Kidney epithelial cell (primary cell): Measurements from ENCODE around the gene RGS11. TPM values are rescaled to one million over a fixed set of nuclear protein-coding genes. Genes with fewer than 3 reads are reported as not detected.

Source experiments
- DNase-seq: peaks from one replicate; pipeline ENCODE4 v3.0.0-alpha.2; 2010; ENCODE audit warnings: low read depth
- H3K27me3 ChIP-seq: 2 replicates; pipeline ENCODE4 v1.6.0; 2011; ENCODE audit warnings: low read length; ENCODE audit not compliant: control insufficient read depth, insufficient read depth
- H3K36me3 ChIP-seq: 2 replicates; pipeline ENCODE4 v1.5.1; 2011; ENCODE audit warnings: low read length; ENCODE audit not compliant: control insufficient read depth, insufficient read depth
- H3K4me3 ChIP-seq: 2 replicates; pipeline ENCODE4 v1.5.1; 2011; ENCODE audit warnings: low read depth, mild to moderate bottlenecking, control low read depth, low read length
- total RNA-seq: library from RNA; depleted of rRNA; stranded (reverse); fragments of >200 nt; gene quantifications from 2 replicates; pipeline ENCODE4 v1.2.3, GENCODE V29; 2015
- TF ChIP-seq, protein P1 (sequence below): IDR thresholded peaks from 2 replicates; pipeline ENCODE4 v1.5.1; 2011; ENCODE audit warnings: mild to moderate bottlenecking, moderate library complexity, low read length, control low read depth, inconsistent platforms; ENCODE audit not compliant: insufficient read depth, poor library complexity, severe bottlenecking

RGS11 gene
- total RNA-seq, 1 donor from 2014 or later, result not detected

GRCh38 chr16:283033-283805 is 7.5 kb upstream of the RGS11 start, which contains the start of gene PDIA2:
Gene PDIA2 (plus strand): TSS chr16:283164. CDS start chr16:283170, 6 bp downstream.
- Histone ChIP-seq H3K4me3 (no peak within 1 kb of the TSS), H3K27me3 (peaks cover 35% of the 10 kb centered on the region), H3K36me3 (no peaks in the 10 kb centered on the region)
- TF ChIP-seq, protein P1, sequence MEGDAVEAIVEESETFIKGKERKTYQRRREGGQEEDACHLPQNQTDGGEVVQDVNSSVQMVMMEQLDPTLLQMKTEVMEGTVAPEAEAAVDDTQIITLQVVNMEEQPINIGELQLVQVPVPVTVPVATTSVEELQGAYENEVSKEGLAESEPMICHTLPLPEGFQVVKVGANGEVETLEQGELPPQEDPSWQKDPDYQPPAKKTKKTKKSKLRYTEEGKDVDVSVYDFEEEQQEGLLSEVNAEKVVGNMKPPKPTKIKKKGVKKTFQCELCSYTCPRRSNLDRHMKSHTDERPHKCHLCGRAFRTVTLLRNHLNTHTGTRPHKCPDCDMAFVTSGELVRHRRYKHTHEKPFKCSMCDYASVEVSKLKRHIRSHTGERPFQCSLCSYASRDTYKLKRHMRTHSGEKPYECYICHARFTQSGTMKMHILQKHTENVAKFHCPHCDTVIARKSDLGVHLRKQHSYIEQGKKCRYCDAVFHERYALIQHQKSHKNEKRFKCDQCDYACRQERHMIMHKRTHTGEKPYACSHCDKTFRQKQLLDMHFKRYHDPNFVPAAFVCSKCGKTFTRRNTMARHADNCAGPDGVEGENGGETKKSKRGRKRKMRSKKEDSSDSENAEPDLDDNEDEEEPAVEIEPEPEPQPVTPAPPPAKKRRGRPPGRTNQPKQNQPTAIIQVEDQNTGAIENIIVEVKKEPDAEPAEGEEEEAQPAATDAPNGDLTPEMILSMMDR, result no peak
- no peak for DNase-seq

DNA sequence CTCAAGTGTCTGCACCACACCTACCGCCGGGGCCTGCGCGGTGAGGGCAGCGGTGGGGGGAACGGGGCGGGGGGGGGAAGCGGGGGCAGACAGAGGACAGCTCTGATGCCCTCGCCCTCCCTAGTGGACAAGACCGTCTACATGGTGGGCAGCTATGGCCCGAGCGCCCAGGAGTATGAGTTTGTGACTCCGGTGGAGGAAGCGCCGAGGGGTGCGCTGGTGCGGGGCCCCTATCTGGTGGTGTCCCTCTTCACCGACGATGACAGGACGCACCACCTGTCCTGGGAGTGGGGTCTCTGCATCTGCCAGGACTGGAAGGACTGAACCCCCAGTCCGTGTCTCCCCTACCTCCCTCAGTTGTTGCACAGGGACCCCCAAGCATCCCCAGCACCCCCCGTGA is 6.7 kb upstream of the RGS11 start:
- H3K4me3 ChIP-seq, result no peak overlapping the region
- TF ChIP-seq, protein P1, result no peak
- H3K36me3 ChIP-seq, result no peaks in the 10 kb centered on the region
- peaks cover 35% of the 10 kb centered on the region for H3K27me3 ChIP-seq
- no peak for DNase-seq

GRCh38 chr16:281660-282255 is 6.0 kb upstream of the RGS11 start:
- TF ChIP-seq, protein P1, result no peak
- H3K36me3 ChIP-seq, result no peaks in the 10 kb centered on the region
- peaks cover 35% of the 10 kb centered on the region for H3K27me3 ChIP-seq
- H3K4me3 ChIP-seq, result no peak overlapping the region
- DNase-seq, result no peak

DNA sequence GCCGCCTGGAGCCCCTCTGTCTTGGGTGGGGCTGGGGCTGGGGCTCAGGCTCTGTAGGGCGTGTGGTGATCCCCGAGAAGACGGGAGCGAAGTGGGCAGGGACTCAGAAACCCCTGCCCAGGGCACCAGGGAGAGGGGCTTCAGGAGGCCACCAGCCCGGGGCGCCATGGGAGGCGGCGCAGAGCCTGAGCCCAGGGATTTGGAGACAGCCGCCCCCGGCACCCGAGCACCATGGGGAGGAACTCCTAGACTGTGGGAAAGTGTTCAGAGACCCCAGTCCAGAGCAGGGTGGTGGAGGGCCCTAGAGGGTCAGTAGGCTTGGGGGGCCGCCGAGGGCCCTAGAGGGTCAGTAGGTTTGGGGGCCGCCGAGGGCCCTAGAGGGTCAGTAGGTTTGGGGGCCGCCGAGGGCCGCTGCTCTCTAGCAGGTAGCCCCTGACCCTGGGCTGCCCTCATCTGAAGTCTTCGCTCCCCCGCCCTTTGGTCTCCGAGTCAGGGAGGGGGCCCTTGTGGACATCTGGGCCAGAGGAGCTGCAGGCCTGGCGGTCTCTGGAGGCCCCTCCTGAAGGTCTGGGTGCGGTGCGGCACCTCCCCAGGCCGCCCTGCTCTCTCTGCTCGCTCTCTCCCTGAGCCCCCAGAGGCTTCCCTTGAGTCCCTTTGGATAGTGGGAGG is 5.4 kb upstream of the RGS11 start:
- DNase-seq, result no peak
- TF ChIP-seq, protein P1, result no peak
- Histone ChIP-seq H3K36me3 (no peaks in the 10 kb centered on the region), H3K4me3 (peak overlapping the region; percentile 10), H3K27me3 (peaks cover 40% of the 10 kb centered on the region)

- TF ChIP-seq, protein P1, result no peak
- DNase-seq, result no peak
- H3K4me3 ChIP-seq, result peak within 1 kb of the TSS; percentile 10
- peaks cover 42% of the 10 kb centered on the region for H3K27me3 ChIP-seq
- H3K36me3 ChIP-seq, result no peaks in the 10 kb centered on the region
Measured at GRCh38 chr16:280552-280951, 4.8 kb upstream of the RGS11 start, which contains the start of gene ARHGDIG. Gene ARHGDIG (plus strand): TSS chr16:280591. CDS start chr16:280681, 90 bp downstream.
